Stimulated activated CD8-positive, alpha-beta memory T cell treated with anti-CD3 and anti-CD28 coated beads, Interleukin-4, amount 100 ng/mL, for 4 hours (primary cell): ENCODE measurements around the gene TPSG1.
"Not testable (repeated sequence)": the region's sequence is repeated elsewhere in the genome, so short reads cannot be mapped to it uniquely, and the experiment has no call there.

Source experiments
- DNase-seq, 2 donors: peaks; one replicate each; pipeline ENCODE4 v3.0.0-alpha.2; 2020; ENCODE audit warnings: low read depth in 2 of 2, low spot score in 1 of 2

TPSG1 gene

GRCh38 chr16:1225051-1225451 is at the start of gene TPSG1:
Gene TPSG1 (minus strand): TSS chr16:1225268. CDS start chr16:1225252, 16 bp downstream.
- no peak for DNase-seq

GRCh38 chr16:1274767-1275166 is 49.7 kb upstream of the TPSG1 start:
- DNase-seq, result no peak

GRCh38 chr16:1273816-1274215 is 48.7 kb upstream of the TPSG1 start:
- no peak for DNase-seq

GRCh38 chr16:1272453-1273198 is 47.6 kb upstream of the TPSG1 start:
- no peak for DNase-seq

- not testable (repeated sequence) for DNase-seq
These were observed 46.8 kb upstream of the TPSG1 start for GRCh38 chr16:1271724-1272413.

- no peak for DNase-seq
These were observed 46.3 kb upstream of the TPSG1 start for GRCh38 chr16:1271380-1271723.

- DNase-seq, result not testable (repeated sequence)
These were observed 44.4 kb upstream of the TPSG1 start for GRCh38 chr16:1269418-1269817.

- no peak for DNase-seq
These were observed 40.8 kb upstream of the TPSG1 start for GRCh38 chr16:1265826-1266225.

- no peak for DNase-seq
These were observed 40.1 kb upstream of the TPSG1 start for GRCh38 chr16:1265090-1265630.

GRCh38 chr16:1264345-1265089 is 39.4 kb upstream of the TPSG1 start:
- no peak for DNase-seq

GRCh38 chr16:1263591-1264344 is 38.7 kb upstream of the TPSG1 start:
- DNase-seq, result no peak

GRCh38 chr16:1262846-1263221 is 37.8 kb upstream of the TPSG1 start:
- DNase-seq, result no peak

GRCh38 chr16:1262210-1262845 is 37.3 kb upstream of the TPSG1 start:
- no peak for DNase-seq

- DNase-seq, result no peak
These were observed 36.2 kb upstream of the TPSG1 start for GRCh38 chr16:1261131-1261892.

GRCh38 chr16:1260101-1260680 is 35.1 kb upstream of the TPSG1 start:
- no peak for DNase-seq

- no peak for DNase-seq
These were observed 34.6 kb upstream of the TPSG1 start for GRCh38 chr16:1259760-1260068.

- no peak for DNase-seq
These were observed 34.1 kb upstream of the TPSG1 start for GRCh38 chr16:1258906-1259759.

GRCh38 chr16:1258225-1258600 is 33.1 kb upstream of the TPSG1 start:
- no peak for DNase-seq
